HCT116 (cell line): Measurements from ENCODE around the gene UBE2D4. TPM values are rescaled to one million over a fixed set of nuclear protein-coding genes. Genes with fewer than 3 reads are reported as not detected.

Source experiments
- ATAC-seq: fragments of 200-7000 bp; cut with Tn5 transposase; 2 replicates; pipeline ENCODE4 v1.9.1; 2020; ENCODE audit warnings: mild to moderate bottlenecking, moderate library complexity
- BruUV-seq: library from RNA; stranded (reverse); fragments of 400-500 nt; replicated peaks from 2 replicates; lab custom pipeline; 2021; lab: Mats Ljungman, UMichigan
- CTCF ChIA-PET: fragments of 300-600 bp; sonication (Branson Sonifier 250); formaldehyde crosslinking; loops from one replicate; lab custom pipeline; 2021; ENCODE audit warnings: antibody characterized with exemption; lab: Charles Lee
- POLR2A ChIA-PET: fragments of 300-600, 350-600 bp; sonication (Branson Sonifier 250); formaldehyde crosslinking; loops from one replicate; lab custom pipeline; 2021; ENCODE audit warnings: antibody characterized with exemption; lab: Charles Lee
- RAD21 ChIA-PET, 2 experiments: fragments of 300-600 bp; sonication (Branson Sonifier 250); formaldehyde crosslinking; loops; one replicate each; lab custom pipeline; 2023; ENCODE audit warnings: low total read pairs in 2 of 2; ENCODE audit not compliant: uncharacterized antibody in 2 of 2, unreplicated experiment in 2 of 2, low non-redundant PET in 1 of 2; lab: Charles Lee
- DNase-seq: peaks from one replicate; pipeline ENCODE4 v3.0.0-alpha.2; 2010; ENCODE audit warnings: low read depth, low spot score
- H2AFZ ChIP-seq: fragments of 200-600 bp; shearing (Covaris generic), sonication (generic); 2 replicates; pipeline ENCODE4 v1.6.1; 2017; ENCODE audit warnings: low read depth, mixed run types, mixed read lengths, antibody characterized with exemption, low read length; ENCODE audit not compliant: poor library complexity, severe bottlenecking
- H3K27ac ChIP-seq: 2 replicates; pipeline ENCODE4 v1.5.1; 2012; ENCODE audit warnings: low read depth, low read length
- H3K27me3 ChIP-seq: fragments of 200-600 bp; sonication (generic); 2 replicates; pipeline ENCODE4 v1.6.1; 2016; ENCODE audit warnings: mixed run types, low read length, mixed read lengths; ENCODE audit not compliant: insufficient read depth
- H3K36me3 ChIP-seq, 2 experiments: fragments of 200-500 bp in 1 of 2; fragments of 200-600 bp in 1 of 2; sonication (Bioruptor generic) in 1 of 2; sonication (generic) in 1 of 2; 2 replicates each; pipeline versions ENCODE4 v1.5.1 to v1.6.1; 2014 to 2016; ENCODE audit warnings: low read length in 2 of 2, inconsistent platforms in 1 of 2, mixed read lengths in 1 of 2, mixed run types in 1 of 2; ENCODE audit not compliant: insufficient read depth in 2 of 2, control insufficient read depth in 1 of 2
- H3K4me1 ChIP-seq, 2 experiments: fragments of 200-600 bp in 1 of 2; sonication (generic) in 1 of 2; 2 replicates each; pipeline versions ENCODE4 v1.5.1 to v1.6.1; 2012 to 2017; ENCODE audit warnings: low read length in 2 of 2, inconsistent platforms in 1 of 2, mild to moderate bottlenecking in 1 of 2, mixed read lengths in 1 of 2, mixed run types in 1 of 2, moderate library complexity in 1 of 2; ENCODE audit not compliant: insufficient read depth in 2 of 2, control insufficient read depth in 1 of 2
- H3K4me2 ChIP-seq: fragments of 200-600 bp; sonication (generic); 2 replicates; pipeline ENCODE4 v1.6.1; 2017; ENCODE audit warnings: mixed run types, low read length, mixed read lengths
- H3K4me3 ChIP-seq, 2 experiments: fragments of 200-600 bp in 1 of 2; sonication (generic) in 1 of 2; replicated peaks in 1 of 2; 2 replicates each; pipeline ENCODE4 v1.5.1; 2011 to 2016; ENCODE audit warnings: low read length in 2 of 2, control low read depth in 1 of 2, low read depth in 1 of 2, mild to moderate bottlenecking in 1 of 2, mixed read lengths in 1 of 2, mixed run types in 1 of 2
- H3K79me2 ChIP-seq: fragments of 200-600 bp; sonication (generic); 2 replicates; pipeline ENCODE4 v1.6.1; 2017; ENCODE audit warnings: mild to moderate bottlenecking, mixed run types, low read length, moderate library complexity, mixed read lengths; ENCODE audit not compliant: insufficient read depth
- H3K9ac ChIP-seq: fragments of 200-600 bp; sonication (generic); 2 replicates; pipeline ENCODE4 v1.6.1; 2016; ENCODE audit warnings: low read length, mixed read lengths
- H3K9me2 ChIP-seq: fragments of 200-600 bp; sonication (generic), shearing (Covaris generic); 2 replicates; pipeline ENCODE4 v1.6.1; 2017; ENCODE audit warnings: mixed run types, mild to moderate bottlenecking, moderate library complexity; ENCODE audit not compliant: insufficient read depth
- H3K9me3 ChIP-seq, 2 experiments: fragments of 200-500 bp in 1 of 2; fragments of 200-600 bp in 1 of 2; sonication (Bioruptor generic) in 1 of 2; sonication (generic) in 1 of 2; 2 replicates each; pipeline ENCODE4 v1.6.1; 2014 to 2017; ENCODE audit warnings: low read length in 2 of 2, mixed read lengths in 2 of 2, inconsistent platforms in 1 of 2, low read depth in 1 of 2, mild to moderate bottlenecking in 1 of 2, mixed run types in 1 of 2, moderate library complexity in 1 of 2; ENCODE audit not compliant: control insufficient read depth in 1 of 2, insufficient read depth in 1 of 2
- H4K20me1 ChIP-seq: fragments of 200-600 bp; sonication (generic), shearing (Covaris generic); 2 replicates; pipeline ENCODE4 v1.6.1; 2017; ENCODE audit warnings: mixed run types, mild to moderate bottlenecking, moderate library complexity; ENCODE audit not compliant: insufficient read depth
- CTCF ChIP-seq, 3 experiments: fragments of 200-600 bp in 1 of 3; sonication (generic) in 1 of 3; IDR thresholded peaks in 2 of 3; conservative IDR thresholded peaks in 1 of 3; 2 replicates each; pipeline ENCODE4 v1.5.1; 2012 to 2017; ENCODE audit warnings: low read depth in 2 of 3, low read length in 2 of 3, antibody characterized with exemption in 1 of 3, borderline replicate concordance in 1 of 3, control low read depth in 1 of 3, mild to moderate bottlenecking in 1 of 3, mixed read lengths in 1 of 3, mixed run types in 1 of 3, moderate library complexity in 1 of 3; ENCODE audit not compliant: insufficient read depth in 1 of 3
- EGR1 ChIP-seq: IDR thresholded peaks from 2 replicates; pipeline ENCODE4 v1.6.1; 2012; ENCODE audit warnings: low read depth
- ELF1 ChIP-seq: IDR thresholded peaks from 2 replicates; pipeline ENCODE4 v1.6.1; 2012; ENCODE audit warnings: low read depth, borderline replicate concordance
- EZH2 ChIP-seq: fragments of 200-600 bp; sonication (generic); IDR thresholded peaks from 2 replicates; pipeline ENCODE4 v1.6.1; 2017; ENCODE audit warnings: antibody characterized with exemption, mixed run types
- MAX ChIP-seq: IDR thresholded peaks from 2 replicates; pipeline ENCODE4 v1.6.1; 2012
- POLR2A ChIP-seq: IDR thresholded peaks from 2 replicates; pipeline ENCODE4 v1.7.0; 2011; ENCODE audit warnings: borderline replicate concordance; ENCODE audit not compliant: insufficient read depth, insufficient read length; ENCODE audit errors: extremely low read depth
- POLR2AphosphoS5 ChIP-seq: IDR thresholded peaks from 2 replicates; pipeline ENCODE4 v1.6.1; 2011; ENCODE audit warnings: mild to moderate bottlenecking, low read depth, low read length, moderate library complexity
- SIN3A ChIP-seq: IDR thresholded peaks from 2 replicates; pipeline ENCODE4 v1.6.1; 2012; ENCODE audit warnings: low read depth
- SP1 ChIP-seq: IDR thresholded peaks from 2 replicates; pipeline ENCODE4 v1.6.1; 2012; ENCODE audit warnings: low read depth
- YY1 ChIP-seq: IDR thresholded peaks from 2 replicates; pipeline ENCODE4 v1.6.1; 2011; ENCODE audit warnings: low read length, low read depth, moderate library complexity, mild to moderate bottlenecking; ENCODE audit not compliant: insufficient replicate concordance; ENCODE audit errors: extremely low read depth
- ZFX ChIP-seq: fragments of 450-650 bp; IDR thresholded peaks from 2 replicates; pipeline ENCODE4 v1.6.1; 2017
- ZNF274 ChIP-seq: fragments of 200-500 bp; sonication (Bioruptor generic); IDR thresholded peaks from 2 replicates; pipeline ENCODE4 v1.6.1; 2014; ENCODE audit warnings: mild to moderate bottlenecking, low read depth, low read length, inconsistent platforms
- intact Hi-C: fragments of 100-400 bp; cut with micrococcal nuclease; formaldehyde crosslinking; loops from 2 replicates; pipeline ENCODE4 v1.10.0; 2022
- total RNA-seq: library from RNA; stranded (reverse); gene quantifications from one replicate; pipeline ENCODE4 v1.2.1, GENCODE V29; 2021; ENCODE audit not compliant: unreplicated experiment

The UBE2D4 gene
- total RNA-seq, 1 experiment from 2014 or later = 12.9 TPM

DNA sequence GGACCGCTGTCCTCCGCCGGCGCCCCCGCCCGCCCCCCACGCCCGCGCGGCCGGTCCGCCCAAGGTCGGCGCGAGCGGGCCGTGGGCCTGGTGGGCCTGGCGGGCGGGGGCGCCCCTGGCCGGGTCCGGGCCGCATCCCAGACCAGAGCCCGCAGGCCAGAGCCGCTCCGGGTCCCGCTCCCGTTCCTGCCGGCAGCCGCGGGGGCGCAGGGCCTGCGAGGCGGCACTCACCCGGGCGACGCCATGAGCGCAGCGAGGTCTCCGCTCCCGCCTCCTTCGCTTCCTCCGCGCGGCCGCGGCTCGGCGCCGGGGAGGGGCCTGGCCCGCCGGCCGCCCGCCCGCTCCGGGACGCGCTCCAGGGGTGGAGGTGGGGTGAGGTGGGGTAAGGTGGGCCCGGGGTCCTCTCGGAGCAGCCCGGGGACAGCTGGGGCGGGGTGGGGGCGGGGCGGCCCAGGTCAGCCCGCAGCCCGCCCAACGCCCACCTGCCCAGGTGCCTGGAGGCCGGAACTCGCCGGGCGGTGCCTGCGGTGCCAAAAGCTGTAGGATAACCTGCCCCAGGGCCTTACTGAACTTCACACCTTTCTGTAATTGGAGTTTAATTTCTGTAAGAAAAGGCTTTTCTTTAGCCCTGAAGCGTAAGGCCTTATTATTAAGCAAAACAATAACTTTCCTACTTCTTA, 19.8 kb upstream of the UBE2D4 start, which contains the start of gene URGCP:
Gene URGCP (minus strand): TSS at position 266 of the 680 bp plus-strand sequence. CDS start 21 bp downstream, at position 245.
- Histone ChIP-seq H2AFZ (no peak within 1 kb of the TSS), H3K27me3 (no peaks in the 10 kb centered on the region), H3K9me2 (no peaks in the 10 kb centered on the region), H4K20me1 (no peaks in the 10 kb centered on the region), H3K4me3 (peak within 1 kb of the TSS; percentile 75 to 80), H3K4me1 (peaks cover 13 to 24% of the 10 kb centered on the region in 2 experiments), H3K27ac (peak within 1 kb of the TSS; percentile 76), H3K9me3 (no peaks in the 10 kb centered on the region), H3K79me2 (peaks cover 45% of the 10 kb centered on the region), H3K9ac (peak within 1 kb of the TSS; percentile 71), H3K36me3 (no peaks in the 10 kb centered on the region), H3K4me2 (peak within 1 kb of the TSS; percentile 89)
- BruUV-seq = no TSS peak
- intact Hi-C loops = no loop called here
- peak; percentile 81 for ATAC-seq
- ChIA-PET POLR2A (no interaction called here), RAD21 (no interaction called here), CTCF (no interaction called here)
- no peak for TF ChIP-seq ELF1
- no peak for TF ChIP-seq SP1
- peak; percentile 51 for TF ChIP-seq POLR2A
- TF ChIP-seq CTCF (IDR thresholded peaks at IDR 0.05 in 2 of 3, conservative IDR thresholded peaks at IDR 0.05 in 1 of 3; ENCODE audit: borderline replicate concordance in 1 of 3, insufficient read depth in 1 of 3, low read depth in 2 of 3, low read length in 2 of 3) = no peak
- TF ChIP-seq MAX = peak; percentile 44
- TF ChIP-seq SIN3A = no peak
- TF ChIP-seq YY1 = peak; percentile 25
- TF ChIP-seq EZH2 = no peak
- TF ChIP-seq ZNF274 = no peak
- peak; percentile 69 for TF ChIP-seq POLR2AphosphoS5
- TF ChIP-seq ZFX = peak; percentile 98
- TF ChIP-seq EGR1 = peak; percentile 72
- no peak for DNase-seq
